GM19455 (cell line): ENCODE data around the gene ALG6.
"Not testable (repeated sequence)": the region's sequence is repeated elsewhere in the genome, so short reads cannot be mapped to it uniquely, and the experiment has no call there.

ENCODE experiments used
- ATAC-seq: cut with Tn5 transposase; IDR thresholded peaks from one replicate; pipeline ENCODE4 v1.9.1; 2021; ENCODE audit not compliant: unreplicated experiment

The ALG6 gene

GRCh38 chr1:63411066-63411465 is 43.6 kb downstream of the ALG6 start:
- ATAC-seq = no peak

GRCh38 chr1:63413394-63413793 is 46.0 kb downstream of the ALG6 start:
- no peak for ATAC-seq

- no peak for ATAC-seq
Measured at GRCh38 chr1:63414691-63415365, 47.4 kb downstream of the ALG6 start.

- ATAC-seq = no peak
Measured at GRCh38 chr1:63418101-63418500, 50.7 kb downstream of the ALG6 start.

GRCh38 chr1:63420746-63421145 is 53.3 kb downstream of the ALG6 start:
- ATAC-seq = not testable (repeated sequence)

- no peak for ATAC-seq
Measured at GRCh38 chr1:63423649-63424048, 56.2 kb downstream of the ALG6 start.

GRCh38 chr1:63428815-63429214 is 61.4 kb downstream of the ALG6 start:
- no peak for ATAC-seq

- ATAC-seq = no peak
Measured at GRCh38 chr1:63429281-63429680, 61.9 kb downstream of the ALG6 start.

GRCh38 chr1:63435161-63435560 is 67.7 kb downstream of the ALG6 start:
- ATAC-seq = no peak

GRCh38 chr1:63442141-63442475 is 74.7 kb downstream of the ALG6 start:
- ATAC-seq = no peak

- no peak for ATAC-seq
Measured at GRCh38 chr1:63448731-63449246, 81.4 kb downstream of the ALG6 start.

- ATAC-seq = no peak
Measured at GRCh38 chr1:63450416-63450815, 83.0 kb downstream of the ALG6 start.

GRCh38 chr1:63453232-63453631 is 85.8 kb downstream of the ALG6 start:
- ATAC-seq = no peak

GRCh38 chr1:63454269-63454668 is 86.8 kb downstream of the ALG6 start:
- no peak for ATAC-seq

GRCh38 chr1:63458750-63459149 is 91.3 kb downstream of the ALG6 start:
- no peak for ATAC-seq

GRCh38 chr1:63461661-63462230 is 94.3 kb downstream of the ALG6 start:
- ATAC-seq = no peak

- ATAC-seq = no peak
Measured at GRCh38 chr1:63463248-63463647, 95.8 kb downstream of the ALG6 start.

- ATAC-seq = no peak
Measured at GRCh38 chr1:63466181-63466580, 98.8 kb downstream of the ALG6 start.

GRCh38 chr1:63466759-63467158 is 99.3 kb downstream of the ALG6 start:
- no peak for ATAC-seq

- not testable (repeated sequence) for ATAC-seq
Measured at GRCh38 chr1:63468683-63469082, 101.3 kb downstream of the ALG6 start.

GRCh38 chr1:63475761-63476160 is 108.3 kb downstream of the ALG6 start:
- no peak for ATAC-seq

GRCh38 chr1:63480057-63480456 is 112.6 kb downstream of the ALG6 start:
- ATAC-seq = no peak

GRCh38 chr1:63486629-63487028 is 119.2 kb downstream of the ALG6 start:
- no peak for ATAC-seq
